Middle frontal gyrus (tissue), 1 donor: ENCODE results near the gene UBL4A.
A peak's percentile ranks its signal among the peaks of the same experiment; 100 is the strongest.

ENCODE experiments used
- DNase-seq: peaks from one replicate; pipeline ENCODE4 v3.0.0-alpha.2; 2015; ENCODE audit warnings: low spot score; ENCODE audit errors: extremely low spot score

UBL4A gene

GRCh38 chrX:154464806-154465365 is 21.5 kb downstream of the UBL4A start:
- no peak for DNase-seq

- DNase-seq: no peak
Observed at GRCh38 chrX:154463611-154464220, 22.7 kb downstream of the UBL4A start.

GRCh38 chrX:154462396-154462795 is 24.0 kb downstream of the UBL4A start:
- no peak for DNase-seq

- no peak for DNase-seq
Observed at GRCh38 chrX:154460326-154460725, 26.1 kb downstream of the UBL4A start.

GRCh38 chrX:154459832-154460231 is 26.6 kb downstream of the UBL4A start:
- no peak for DNase-seq

- no peak for DNase-seq
Observed at GRCh38 chrX:154458954-154459778, 27.2 kb downstream of the UBL4A start.

GRCh38 chrX:154458116-154458953 is 28.1 kb downstream of the UBL4A start, which contains the start of gene PLXNA3:
Gene PLXNA3 (plus strand): TSS chrX:154458281. CDS start chrX:154460184, 1,903 bp downstream.
- no peak for DNase-seq

- DNase-seq: no peak
Observed at GRCh38 chrX:154457491-154458115, 28.8 kb downstream of the UBL4A start.

- no peak for DNase-seq
Observed at GRCh38 chrX:154452823-154453222, 33.6 kb downstream of the UBL4A start.

- DNase-seq: no peak
Observed at GRCh38 chrX:154450312-154450711, 36.1 kb downstream of the UBL4A start.

- no peak for DNase-seq
Observed at GRCh38 chrX:154449618-154450017, 36.8 kb downstream of the UBL4A start.

GRCh38 chrX:154448484-154448883 is 37.9 kb downstream of the UBL4A start:
- DNase-seq: no peak

GRCh38 chrX:154446430-154446829 is 40.0 kb downstream of the UBL4A start:
- no peak for DNase-seq

GRCh38 chrX:154445776-154446175 is 40.6 kb downstream of the UBL4A start:
- no peak for DNase-seq

- no peak for DNase-seq
Observed at GRCh38 chrX:154444755-154445246, 41.6 kb downstream of the UBL4A start.

- peak; percentile 61 for DNase-seq
Observed at GRCh38 chrX:154443992-154444754, 42.2 kb downstream of the UBL4A start, which contains the start of gene FAM50A. Gene FAM50A (plus strand): TSS chrX:154444141. CDS start chrX:154444236, 95 bp downstream.

- no peak for DNase-seq
Observed at GRCh38 chrX:154443479-154443910, 42.9 kb downstream of the UBL4A start.

GRCh38 chrX:154441984-154442707 is 44.3 kb downstream of the UBL4A start:
- DNase-seq: no peak

- DNase-seq: no peak
Observed at GRCh38 chrX:154441564-154441963, 44.9 kb downstream of the UBL4A start.
